ENCODE results near the gene FREY1.

DNA sequence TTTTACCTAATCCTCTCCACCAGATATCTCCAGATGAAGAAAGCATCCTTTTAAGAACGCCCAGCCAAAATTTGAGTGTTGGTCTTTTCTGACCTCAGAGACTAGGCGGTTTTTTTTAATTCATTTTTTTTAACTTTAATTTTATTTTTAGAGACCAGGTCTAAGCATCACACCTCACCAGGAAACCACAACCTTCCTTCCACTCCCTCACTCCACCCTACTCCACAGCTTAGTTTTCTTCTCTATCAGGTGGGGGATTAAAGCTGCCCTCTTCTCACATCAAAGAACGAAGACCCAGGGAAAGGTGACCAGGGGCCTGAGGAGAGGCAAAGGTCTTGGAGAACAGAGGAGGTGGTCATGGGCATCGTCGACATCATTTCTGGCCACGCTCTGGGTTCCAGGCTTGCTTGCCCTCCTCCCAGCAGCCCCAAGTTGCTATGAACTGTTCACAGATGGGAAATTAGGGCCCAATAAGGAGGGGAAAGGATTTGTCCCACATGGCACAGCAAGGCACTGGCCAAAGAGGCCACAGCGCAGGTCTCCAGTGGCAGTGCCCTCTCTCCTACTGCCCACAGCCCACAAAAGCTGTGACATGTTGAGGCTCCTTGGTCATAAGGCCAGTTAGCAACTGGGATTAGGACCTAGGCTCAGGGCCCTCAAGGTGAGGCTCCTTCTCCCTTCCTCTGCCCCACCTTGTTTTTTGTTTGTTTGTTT is 12.0 kb upstream of the FREY1 start:
- TF ChIP-seq, protein P1, sequence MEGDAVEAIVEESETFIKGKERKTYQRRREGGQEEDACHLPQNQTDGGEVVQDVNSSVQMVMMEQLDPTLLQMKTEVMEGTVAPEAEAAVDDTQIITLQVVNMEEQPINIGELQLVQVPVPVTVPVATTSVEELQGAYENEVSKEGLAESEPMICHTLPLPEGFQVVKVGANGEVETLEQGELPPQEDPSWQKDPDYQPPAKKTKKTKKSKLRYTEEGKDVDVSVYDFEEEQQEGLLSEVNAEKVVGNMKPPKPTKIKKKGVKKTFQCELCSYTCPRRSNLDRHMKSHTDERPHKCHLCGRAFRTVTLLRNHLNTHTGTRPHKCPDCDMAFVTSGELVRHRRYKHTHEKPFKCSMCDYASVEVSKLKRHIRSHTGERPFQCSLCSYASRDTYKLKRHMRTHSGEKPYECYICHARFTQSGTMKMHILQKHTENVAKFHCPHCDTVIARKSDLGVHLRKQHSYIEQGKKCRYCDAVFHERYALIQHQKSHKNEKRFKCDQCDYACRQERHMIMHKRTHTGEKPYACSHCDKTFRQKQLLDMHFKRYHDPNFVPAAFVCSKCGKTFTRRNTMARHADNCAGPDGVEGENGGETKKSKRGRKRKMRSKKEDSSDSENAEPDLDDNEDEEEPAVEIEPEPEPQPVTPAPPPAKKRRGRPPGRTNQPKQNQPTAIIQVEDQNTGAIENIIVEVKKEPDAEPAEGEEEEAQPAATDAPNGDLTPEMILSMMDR (conservative IDR thresholded peaks at IDR 0.05; ENCODE audit: low read length): no peak
- no peak for TF ChIP-seq EZH2phosphoT487 (IDR thresholded peaks at IDR 0.05; ENCODE audit: borderline replicate concordance)

All from Loucy (cell line).